GM12878 (cell line): ENCODE results near the gene PDSS2. TPM values are rescaled to one million over a fixed set of nuclear protein-coding genes. Genes with fewer than 3 reads are reported as not detected.

Experiments
- ATAC-seq: fragments of 200-7000 bp; cut with Tn5 transposase; 3 replicates; pipeline ENCODE4 v1.9.1; 2020; ENCODE audit warnings: mild to moderate bottlenecking, moderate library complexity
- BruUV-seq: library from RNA; stranded (reverse); fragments of 400-500 nt; replicated peaks from 2 replicates; lab custom pipeline; 2021; lab: Mats Ljungman, UMichigan
- CTCF ChIA-PET: fragments of 300-600 bp; sonication (Branson Sonifier 250); formaldehyde crosslinking; extraction: SDS; loops from one replicate; lab custom pipeline; 2021; ENCODE audit warnings: inconsistent platforms; lab: Yijun Ruan, JAX
- POLR2A ChIA-PET: fragments of 350-600 bp; formaldehyde crosslinking; extraction: SDS; loops from one replicate; lab custom pipeline; 2021; ENCODE audit warnings: inconsistent platforms; lab: Charles Lee
- RAD21 ChIA-PET: fragments of 300-600 bp; sonication (Branson Sonifier 250); formaldehyde crosslinking; loops from one replicate; lab custom pipeline; 2023; ENCODE audit warnings: antibody characterized with exemption; ENCODE audit not compliant: unreplicated experiment; lab: Charles Lee
- SMC1A ChIA-PET: fragments of 300-600 bp; sonication (Branson Sonifier 250); formaldehyde crosslinking; loops from one replicate; lab custom pipeline; 2023; ENCODE audit not compliant: unreplicated experiment, uncharacterized antibody; lab: Charles Lee
- DNase-seq: peaks from one replicate; pipeline ENCODE4 v3.0.0-alpha.2; 2011; ENCODE audit warnings: low read depth, low spot score
- FAIRE-seq: peaks from 3 replicates; lab custom pipeline; 2011; peaks lifted over from hg19 to GRCh38; lab: Jason Lieb, UNC
- H2AFZ ChIP-seq: 2 replicates; pipeline ENCODE4 v1.6.0; 2011; ENCODE audit warnings: low read depth, low read length, control low read depth; ENCODE audit not compliant: control insufficient read depth
- H3K27ac ChIP-seq: 2 replicates; pipeline ENCODE4 v1.5.1; 2011; ENCODE audit warnings: control low read depth; ENCODE audit not compliant: control insufficient read depth, insufficient read depth
- H3K27me3 ChIP-seq, 2 experiments: replicated peaks in 1 of 2; 2 replicates each; pipeline versions ENCODE4 v1.6.0 to v1.6.1; 2011; ENCODE audit warnings: low read length in 1 of 2; ENCODE audit not compliant: control insufficient read depth in 2 of 2, insufficient read depth in 2 of 2
- H3K36me3 ChIP-seq, 2 experiments: 2 replicates each; pipeline ENCODE4 v1.5.1; 2011; ENCODE audit warnings: low read length in 1 of 2; ENCODE audit not compliant: control insufficient read depth in 2 of 2, insufficient read depth in 2 of 2
- H3K4me1 ChIP-seq: 2 replicates; pipeline ENCODE4 v1.6.1; 2011; ENCODE audit warnings: mild to moderate bottlenecking, low read length, moderate library complexity, mixed read lengths; ENCODE audit not compliant: control insufficient read depth, insufficient read depth
- H3K4me2 ChIP-seq: 2 replicates; pipeline ENCODE4 v1.6.0; 2011; ENCODE audit warnings: control low read depth; ENCODE audit not compliant: control insufficient read depth, insufficient read depth
- H3K4me3 ChIP-seq: fragments of 200-600 bp; sonication (generic); 2 replicates; pipeline ENCODE4 v1.5.1; 2016
- H3K79me2 ChIP-seq: 2 replicates; pipeline ENCODE4 v1.6.0; 2011; ENCODE audit warnings: low read length; ENCODE audit not compliant: control insufficient read depth, insufficient read depth
- H3K9ac ChIP-seq: 2 replicates; pipeline ENCODE4 v1.8.0; 2011; ENCODE audit warnings: low read length, control low read depth, mixed read lengths; ENCODE audit not compliant: control insufficient read depth, insufficient read depth
- H3K9me3 ChIP-seq: replicated peaks from 3 replicates; pipeline ENCODE4 v1.5.1; 2011; ENCODE audit warnings: mild to moderate bottlenecking, low read length; ENCODE audit not compliant: control insufficient read depth, insufficient read depth
- H4K20me1 ChIP-seq: 2 replicates; pipeline ENCODE4 v1.6.0; 2011; ENCODE audit not compliant: control insufficient read depth, insufficient read depth
- NBN ChIP-seq: fragments of 450-650 bp; IDR thresholded peaks from 2 replicates; pipeline ENCODE4 v1.6.1; 2016
- POU2F2 ChIP-seq: IDR thresholded peaks from 3 replicates; pipeline ENCODE4 v1.6.1; 2011; ENCODE audit warnings: low read depth, mild to moderate bottlenecking, low read length, borderline replicate concordance
- RAD21 ChIP-seq: IDR thresholded peaks from 2 replicates; pipeline ENCODE4 v1.6.1; 2011; ENCODE audit warnings: mild to moderate bottlenecking, low read depth, low read length, moderate library complexity; ENCODE audit not compliant: insufficient read depth
- RAD51 ChIP-seq: fragments of 450-650 bp; IDR thresholded peaks from 2 replicates; pipeline ENCODE4 v1.6.1; 2016; ENCODE audit warnings: moderate library complexity, mild to moderate bottlenecking, inconsistent platforms
- RUNX3 ChIP-seq: IDR thresholded peaks from 2 replicates; pipeline ENCODE4 v1.6.1; 2012; ENCODE audit warnings: low read length, inconsistent platforms
- SPI1 ChIP-seq: IDR thresholded peaks from 2 replicates; pipeline ENCODE4 v1.6.1; 2011; ENCODE audit warnings: low read depth, mild to moderate bottlenecking, low read length, moderate library complexity, borderline replicate concordance; ENCODE audit not compliant: insufficient read depth
- WGBS: methylation state at CpG from one replicate; pipeline ENCODE4 v1.1.6; 2016; ENCODE audit warnings: low lambda C conversion rate; ENCODE audit not compliant: insufficient replicate concordance, insufficient coverage; ENCODE audit errors: missing lambda C conversion rate; 5-methylcytosine and 5-hydroxymethylcytosine counted together
- in situ Hi-C: fragments of 300-500 bp; cut with MboI; formaldehyde crosslinking; loops from 9 replicates; pipeline ENCODE4 v1.14.3; 2018; ENCODE audit warnings: mixed read lengths
- intact Hi-C: fragments of 100-400 bp; cut with micrococcal nuclease; formaldehyde crosslinking; loops from one replicate; pipeline ENCODE4 v1.14.2; 2022; ENCODE audit not compliant: unreplicated experiment
- polyA plus RNA-seq, 11 experiments: library from polyadenylated mRNA; depleted of rRNA in 4 of 11; unstranded in 6 of 11; stranded (reverse) in 5 of 11; fragments of >200 nt; fragmentation: Nextera tagmentation in 4 of 11; fragmentation: Illumina TruSeq in 1 of 11; extraction: Ambion mirVana in 4 of 11; extraction: Trizol in 1 of 11; gene quantifications; 1 replicate in 1 of 11; 2 replicates in 10 of 11; pipeline versions ENCODE4 v1.2.1 to v1.2.3, GENCODE V29; 2011 to 2016; ENCODE audit warnings: inconsistent platforms in 2 of 11, missing spikeins in 2 of 11, low read depth in 1 of 11
- total RNA-seq, 4 experiments: library from RNA; depleted of rRNA in 3 of 4; stranded (reverse); fragments of >200 nt in 3 of 4; fragmentation: Illumina TruSeq in 1 of 4; extraction: Trizol in 1 of 4; gene quantifications; 2 replicates each; pipeline versions ENCODE4 v1.2.1 to v1.2.3, GENCODE V29; 2013 to 2021
- TF ChIP-seq, protein P1 (sequence below): fragments of 150-350 bp; IDR thresholded peaks from 2 replicates; pipeline ENCODE4 v1.6.1; 2014; ENCODE audit warnings: mild to moderate bottlenecking, low read depth, low read length

Gene PDSS2
- total and polyA plus RNA-seq, 10 of the 15 experiments (the other 5 are each of a cell fraction or from before 2014, with no cell fraction given) = 7.7 to 15.5 (median 9.6) TPM

DNA sequence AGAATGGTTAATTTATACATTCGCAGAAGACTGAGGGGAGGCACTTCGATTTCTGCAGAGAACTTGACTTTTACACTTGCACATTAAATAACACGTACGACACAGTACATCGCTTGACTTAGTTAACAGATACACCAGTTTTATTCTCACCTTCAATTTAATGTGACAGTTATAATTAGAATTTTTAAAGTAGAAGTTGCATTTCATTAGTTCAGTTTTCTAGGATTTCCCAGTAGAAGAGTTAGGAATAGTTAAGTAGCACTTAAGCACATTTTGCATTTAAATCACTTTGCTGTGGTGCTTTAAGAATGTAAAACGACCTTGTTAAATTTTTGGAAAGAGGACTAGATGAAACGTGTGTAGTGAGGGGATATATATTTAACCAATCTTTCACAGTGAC lies 342.4 kb downstream of the PDSS2 start (continued):
- TF ChIP-seq, protein P1, sequence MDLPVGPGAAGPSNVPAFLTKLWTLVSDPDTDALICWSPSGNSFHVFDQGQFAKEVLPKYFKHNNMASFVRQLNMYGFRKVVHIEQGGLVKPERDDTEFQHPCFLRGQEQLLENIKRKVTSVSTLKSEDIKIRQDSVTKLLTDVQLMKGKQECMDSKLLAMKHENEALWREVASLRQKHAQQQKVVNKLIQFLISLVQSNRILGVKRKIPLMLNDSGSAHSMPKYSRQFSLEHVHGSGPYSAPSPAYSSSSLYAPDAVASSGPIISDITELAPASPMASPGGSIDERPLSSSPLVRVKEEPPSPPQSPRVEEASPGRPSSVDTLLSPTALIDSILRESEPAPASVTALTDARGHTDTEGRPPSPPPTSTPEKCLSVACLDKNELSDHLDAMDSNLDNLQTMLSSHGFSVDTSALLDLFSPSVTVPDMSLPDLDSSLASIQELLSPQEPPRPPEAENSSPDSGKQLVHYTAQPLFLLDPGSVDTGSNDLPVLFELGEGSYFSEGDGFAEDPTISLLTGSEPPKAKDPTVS = no peak

DNA sequence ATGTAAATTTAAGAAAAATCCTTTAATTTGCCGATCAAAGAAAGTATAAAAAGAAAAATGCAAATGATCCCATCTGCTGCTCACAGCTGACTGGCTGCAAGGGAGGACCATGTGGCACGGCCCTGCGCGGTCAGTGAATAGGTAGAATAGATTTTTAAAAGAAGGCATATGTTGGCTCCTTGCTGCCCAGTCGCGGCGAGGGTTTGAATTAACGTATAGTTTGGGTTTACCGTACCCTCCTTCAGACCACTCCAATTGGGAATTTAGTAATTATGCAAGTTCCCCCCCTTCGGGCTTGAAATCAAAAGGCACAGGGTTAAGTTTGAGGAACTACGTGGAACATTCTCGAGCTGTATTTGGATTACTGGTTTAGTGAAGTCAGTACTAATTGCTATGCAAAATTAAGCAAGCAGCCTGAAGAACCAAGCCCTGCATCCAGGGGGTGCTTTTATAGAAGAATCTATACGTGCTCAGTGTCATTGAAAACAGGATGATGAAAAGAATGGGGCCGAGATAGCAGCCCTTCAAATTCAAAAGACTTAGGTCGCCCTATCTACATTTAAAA lies 343.0 kb downstream of the PDSS2 start:
- no peaks in the 10 kb centered on the region for H3K79me2 ChIP-seq
- H3K9me3 ChIP-seq = no peaks in the 10 kb centered on the region
- FAIRE-seq (peak; percentile 41), DNase-seq (no peak), ATAC-seq (peak; percentile 49)
- ChIA-PET SMC1A (interaction anchor here (1.3 kb wide), 1 partner anchor 9 kb away, joined by 5 read pairs; no protein-coding TSS in a partner anchor), RAD21 (interaction anchor here (1.2 to 1.9 kb wide), 2 partner anchors 9 to 15 kb away, joined by 4 to 11 read pairs; no protein-coding TSS in a partner anchor), CTCF (interaction anchor here (0.9 to 2.2 kb wide), 5 partner anchors 9 to 202 kb away, joined by 3 to 6 read pairs (median 3); partner anchors contain the start of gene MTRES1), POLR2A (interaction anchor here (1.1 kb wide), 1 partner anchor 19 kb away, joined by 4 read pairs; no protein-coding TSS in a partner anchor)
- peaks cover 12% of the 10 kb centered on the region for H3K4me1 ChIP-seq
- H2AFZ ChIP-seq = peak overlapping the region; percentile 79
- peak overlapping the region; percentile 72; the same call in 1 of the 2 replicates for H3K9ac ChIP-seq
- in situ Hi-C loops = no loop called here
- H3K4me2 ChIP-seq = peak overlapping the region; percentile 99
- BruUV-seq = no TSS peak
- 2% methylated on average over 15 of the region's 15 CpGs for WGBS
- peak overlapping the region; percentile 68 for H3K4me3 ChIP-seq
- no peak overlapping the region for H3K27ac ChIP-seq
- TF ChIP-seq SPI1 (no peak), RAD21 (0 out of 2 replicates have a peak, but pooled peaks have one; percentile 17), RUNX3 (0 out of 2 replicates have a peak, but pooled peaks have one; percentile 8), RAD51 (peak; percentile 61), POU2F2 (peak; percentile 29; the same call in 1 of the 3 replicates), NBN (no peak)
- no peaks in the 10 kb centered on the region; a peak in 1 of 4 replicates for H3K27me3 ChIP-seq
- no peaks in the 10 kb centered on the region for H4K20me1 ChIP-seq
- intact Hi-C loops = loop anchor here (10.0 kb wide), 1 partner anchor 538 kb away; no protein-coding TSS in a partner anchor
- no peaks in the 10 kb centered on the region for H3K36me3 ChIP-seq
